ENCODE measurements around the gene FBXL14. TPM values are rescaled to one million over a fixed set of nuclear protein-coding genes. Genes with fewer than 3 reads are reported as not detected.

Gene FBXL14
- total RNA-seq, 3 donors from 2014 or later (not counting 1 experiment from before 2014, with no cell fraction given), result 18.7 to 24.9 (median 22.8) TPM

GRCh38 chr12:1630827-1631591 lies 36.6 kb upstream of the FBXL14 start:
- intact Hi-C loops (cut with micrococcal nuclease), result no loop called here
- Histone ChIP-seq H3K27me3 (ENCODE audit: control insufficient read depth, insufficient read depth, low read length) (peaks cover 31% of the 10 kb centered on the region), H3K27ac (ENCODE audit: low read length) (no peak overlapping the region), H3K9me3 (ENCODE audit: control insufficient read depth, insufficient read depth, low read length) (no peaks in the 10 kb centered on the region), H3K4me1 (ENCODE audit: control insufficient read depth, insufficient read depth, low read length) (peaks cover 18% of the 10 kb centered on the region), H3K4me3 (ENCODE audit: low read length) (no peak overlapping the region), H3K36me3 (ENCODE audit: control insufficient read depth, insufficient read depth, low read length) (no peaks in the 10 kb centered on the region)
- H3K36me3 Mint-ChIP-seq, result no peaks in the 10 kb centered on the region
- DNase-seq (no peak), ATAC-seq (no peak)
- peaks cover 4 to 22% of the 10 kb centered on the region in 2 donors for H3K4me1 Mint-ChIP-seq
- no peak for TF ChIP-seq CTCF (IDR thresholded peaks at IDR 0.05)
- peak overlapping the region; percentile 13 for H3K4me3 Mint-ChIP-seq
- H3K9me3 Mint-ChIP-seq, result no peaks in the 10 kb centered on the region
- H3K27me3 Mint-ChIP-seq (ENCODE audit: low read depth in 2 of 2), result peaks cover 46 to 72% of the 10 kb centered on the region in 2 donors
- WGBS (ENCODE audit: insufficient coverage), result 35% methylated on average over 23 of the region's 23 CpGs
- no peak overlapping the region for H3K27ac Mint-ChIP-seq

GRCh38 chr12:1630133-1630826 lies 35.9 kb upstream of the FBXL14 start:
- no peaks in the 10 kb centered on the region for H3K36me3 Mint-ChIP-seq
- Histone ChIP-seq H3K27ac (ENCODE audit: low read length) (no peak overlapping the region), H3K9me3 (ENCODE audit: control insufficient read depth, insufficient read depth, low read length) (no peaks in the 10 kb centered on the region), H3K36me3 (ENCODE audit: control insufficient read depth, insufficient read depth, low read length) (no peaks in the 10 kb centered on the region), H3K4me3 (ENCODE audit: low read length) (peak overlapping the region; percentile 15), H3K27me3 (ENCODE audit: control insufficient read depth, insufficient read depth, low read length) (peaks cover 26% of the 10 kb centered on the region), H3K4me1 (ENCODE audit: control insufficient read depth, insufficient read depth, low read length) (peaks cover 18% of the 10 kb centered on the region)
- no peak overlapping the region for H3K27ac Mint-ChIP-seq
- peak overlapping the region; percentile 13 for H3K4me3 Mint-ChIP-seq
- no peaks in the 10 kb centered on the region for H3K9me3 Mint-ChIP-seq
- peaks cover 45 to 69% of the 10 kb centered on the region in 2 donors for H3K27me3 Mint-ChIP-seq (ENCODE audit: low read depth in 2 of 2)
- no peak for TF ChIP-seq CTCF (IDR thresholded peaks at IDR 0.05)
- DNase-seq (peak in 1 of 2 donors; percentile 40), ATAC-seq (peak; percentile 38 to 52 (median 40))
- H3K4me1 Mint-ChIP-seq, result peaks cover 4 to 22% of the 10 kb centered on the region in 2 donors
- intact Hi-C loops (cut with micrococcal nuclease), result no loop called here
- under 1% methylated on average over 58 of the region's 58 CpGs for WGBS (ENCODE audit: insufficient coverage)

GRCh38 chr12:1629338-1630132 lies 35.2 kb upstream of the FBXL14 start:
- Histone ChIP-seq H3K9me3 (ENCODE audit: control insufficient read depth, insufficient read depth, low read length) (no peaks in the 10 kb centered on the region), H3K36me3 (ENCODE audit: control insufficient read depth, insufficient read depth, low read length) (no peaks in the 10 kb centered on the region), H3K27ac (ENCODE audit: low read length) (no peak overlapping the region), H3K4me1 (ENCODE audit: control insufficient read depth, insufficient read depth, low read length) (peaks cover 18% of the 10 kb centered on the region), H3K4me3 (ENCODE audit: low read length) (no peak overlapping the region), H3K27me3 (ENCODE audit: control insufficient read depth, insufficient read depth, low read length) (peaks cover 26% of the 10 kb centered on the region)
- Mint-ChIP-seq H3K36me3 (no peaks in the 10 kb centered on the region), H3K4me3 (peak overlapping the region; percentile 59), H3K27me3 (ENCODE audit: low read depth in 2 of 2) (peaks cover 45 to 69% of the 10 kb centered on the region in 2 donors), H3K9me3 (no peaks in the 10 kb centered on the region), H3K27ac (no peak overlapping the region), H3K4me1 (peaks cover 4 to 19% of the 10 kb centered on the region in 2 donors)
- TF ChIP-seq CTCF (IDR thresholded peaks at IDR 0.05), result no peak
- DNase-seq, result no peak
- WGBS (ENCODE audit: insufficient coverage), result 10% methylated on average over 27 of the region's 32 CpGs
- intact Hi-C loops (cut with micrococcal nuclease), result no loop called here
- peak in 1 of 3 donors; percentile 14 for ATAC-seq
